HepG2 (cell line): Measurements from ENCODE around the gene SYNJ2. TPM values are rescaled to one million over a fixed set of nuclear protein-coding genes. Genes with fewer than 3 reads are reported as not detected.

Experiments used
- EZH2 ChIP-seq: conservative IDR thresholded peaks from 2 replicates; pipeline ENCODE4 v1.6.1; 2012; ENCODE audit warnings: mild to moderate bottlenecking, low read depth, low read length, moderate library complexity
- FOSL1 ChIP-seq: sonication (generic); formaldehyde crosslinking; IDR thresholded peaks from 2 replicates; pipeline ENCODE4 v1.9.0; 2021; ENCODE audit warnings: missing genetic modification reagents, borderline replicate concordance
- KMT2A ChIP-seq: sonication (generic); formaldehyde crosslinking; IDR thresholded peaks from 2 replicates; pipeline ENCODE4 v1.4.0; 2020; ENCODE audit warnings: missing genetic modification reagents
- SATB2 ChIP-seq: sonication (generic); formaldehyde crosslinking; IDR thresholded peaks from 2 replicates; pipeline ENCODE4 v1.5.0; 2020; ENCODE audit warnings: missing genetic modification reagents
- SIX1 ChIP-seq: sonication (generic); formaldehyde crosslinking; IDR thresholded peaks from 2 replicates; pipeline ENCODE4 v1.4.0; 2020; ENCODE audit warnings: missing genetic modification reagents, borderline replicate concordance
- TOPORS ChIP-seq: sonication (generic); formaldehyde crosslinking; IDR thresholded peaks from 2 replicates; pipeline ENCODE4 v1.8.0; 2023; ENCODE audit warnings: mild to moderate bottlenecking, missing genetic modification reagents
- ZNF44 ChIP-seq: sonication (generic); formaldehyde crosslinking; IDR thresholded peaks from 2 replicates; pipeline ENCODE4 v1.5.1; 2020; ENCODE audit warnings: mild to moderate bottlenecking, missing genetic modification reagents
- ZNF562 ChIP-seq: sonication (generic); formaldehyde crosslinking; IDR thresholded peaks from 2 replicates; pipeline ENCODE4 v1.8.0; 2022; ENCODE audit warnings: missing genetic modification reagents, borderline replicate concordance
- ZNF605 ChIP-seq: sonication (generic); formaldehyde crosslinking; IDR thresholded peaks from 2 replicates; pipeline ENCODE4 v1.8.0; 2022; ENCODE audit warnings: mild to moderate bottlenecking, missing genetic modification reagents
- ZZZ3 ChIP-seq: sonication (generic); formaldehyde crosslinking; IDR thresholded peaks from 2 replicates; pipeline ENCODE4 v1.4.0; 2020; ENCODE audit warnings: missing genetic modification reagents, mild to moderate bottlenecking, borderline replicate concordance
- polyA plus RNA-seq, 8 experiments: library from polyadenylated mRNA; depleted of rRNA in 3 of 8; stranded (reverse) in 7 of 8; unstranded in 1 of 8; fragments of >200 nt; fragmentation: Illumina TruSeq in 4 of 8; extraction: Trizol in 4 of 8; gene quantifications; 2 replicates each; pipeline versions ENCODE4 v1.2.1 to v1.2.3, GENCODE V29; 2011 to 2016; ENCODE audit warnings: low read depth in 4 of 8, missing spikeins in 1 of 8, mixed read lengths in 1 of 8; ENCODE audit not compliant: insufficient read depth in 1 of 8
- total RNA-seq, 5 experiments: library from RNA; depleted of rRNA; stranded (reverse); fragments of >200 nt; fragmentation: Illumina TruSeq; extraction: Trizol; gene quantifications; 2 replicates each; pipeline ENCODE4 v1.2.3, GENCODE V29; 2016; ENCODE audit warnings: low read depth in 1 of 5
- TF ChIP-seq, protein P1 (sequence below), 2 experiments: fragments of 450-650 bp in 1 of 2; sonication (generic) in 1 of 2; formaldehyde crosslinking; IDR thresholded peaks; 2 replicates each; pipeline versions ENCODE4 v1.5.0 to v1.8.0; 2020 to 2022; ENCODE audit warnings: mild to moderate bottlenecking in 1 of 2, missing genetic modification reagents in 1 of 2
- TF ChIP-seq, protein P2 (sequence below): sonication (generic); formaldehyde crosslinking; IDR thresholded peaks from 2 replicates; pipeline ENCODE4 v1.5.0; 2020; ENCODE audit warnings: missing genetic modification reagents
- TF ChIP-seq, protein P3 (sequence below): sonication (generic); formaldehyde crosslinking; IDR thresholded peaks from 2 replicates; pipeline ENCODE4 v1.4.0; 2020; ENCODE audit warnings: low read depth, missing genetic modification reagents
- TF ChIP-seq, protein P4 (sequence below): IDR thresholded peaks from 2 replicates; pipeline ENCODE4 v1.6.1; 2016; ENCODE audit warnings: low read depth
- TF ChIP-seq, protein P5 (sequence below): sonication (generic); formaldehyde crosslinking; IDR thresholded peaks from 2 replicates; pipeline ENCODE4 v1.4.0; 2020; ENCODE audit warnings: missing genetic modification reagents

The SYNJ2 gene
- total and polyA plus RNA-seq, 2 of the 13 experiments (the other 11 are each of a cell fraction or from before 2014, with no cell fraction given) = 39.1 to 57.6 TPM

DNA sequence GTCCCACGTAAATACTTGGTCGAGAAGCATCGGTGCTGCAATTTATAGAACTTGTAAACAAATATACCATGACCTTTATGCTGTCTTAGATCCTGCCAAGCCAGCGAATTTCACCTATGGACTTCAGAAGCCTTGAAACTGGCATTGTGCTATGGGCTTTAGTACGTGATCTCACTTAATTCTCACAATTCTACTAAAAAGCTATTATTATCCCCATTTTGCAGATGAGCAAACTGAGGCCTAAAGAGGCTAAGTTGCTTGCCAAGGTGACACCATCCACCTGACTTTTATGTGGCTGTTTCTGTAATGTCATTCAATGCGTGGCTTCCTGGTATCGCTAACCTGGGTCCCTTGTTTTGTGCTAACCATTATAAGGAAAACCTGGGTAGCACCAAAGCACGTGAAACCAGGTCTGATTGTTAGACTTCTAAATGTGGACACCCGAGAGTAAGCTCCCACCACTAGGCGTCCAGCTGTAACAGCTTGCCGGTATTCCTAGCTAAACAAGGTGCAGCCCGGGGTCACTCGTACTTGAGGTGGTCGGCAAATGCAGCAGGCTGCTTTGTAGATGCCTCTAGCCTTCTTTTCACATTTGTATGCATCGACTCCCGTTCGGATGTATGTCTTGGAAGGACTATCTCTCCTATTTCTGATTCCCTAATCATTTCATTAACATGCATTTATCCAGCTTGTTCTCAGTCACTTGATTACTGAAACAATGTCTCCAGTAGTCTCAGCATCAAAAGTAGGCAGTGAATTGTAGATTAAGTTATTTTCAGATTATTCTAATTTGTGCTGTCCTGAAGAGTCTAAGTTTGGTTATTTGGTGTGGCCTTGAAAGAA lies 1.1 kb downstream of the SYNJ2 start (continued):
- TF ChIP-seq, protein P1, sequence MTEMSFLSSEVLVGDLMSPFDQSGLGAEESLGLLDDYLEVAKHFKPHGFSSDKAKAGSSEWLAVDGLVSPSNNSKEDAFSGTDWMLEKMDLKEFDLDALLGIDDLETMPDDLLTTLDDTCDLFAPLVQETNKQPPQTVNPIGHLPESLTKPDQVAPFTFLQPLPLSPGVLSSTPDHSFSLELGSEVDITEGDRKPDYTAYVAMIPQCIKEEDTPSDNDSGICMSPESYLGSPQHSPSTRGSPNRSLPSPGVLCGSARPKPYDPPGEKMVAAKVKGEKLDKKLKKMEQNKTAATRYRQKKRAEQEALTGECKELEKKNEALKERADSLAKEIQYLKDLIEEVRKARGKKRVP (CRISPR knock-in tag; IDR thresholded peaks at IDR 0.05) = 0 out of 4 replicates have a peak, but pooled peaks of 1 of the 2 experiments have one; percentile 32
- TF ChIP-seq FOSL1 (CRISPR knock-in tag) = no peak
- TF ChIP-seq ZNF605 (CRISPR knock-in tag) = no peak
- TF ChIP-seq, protein P2, sequence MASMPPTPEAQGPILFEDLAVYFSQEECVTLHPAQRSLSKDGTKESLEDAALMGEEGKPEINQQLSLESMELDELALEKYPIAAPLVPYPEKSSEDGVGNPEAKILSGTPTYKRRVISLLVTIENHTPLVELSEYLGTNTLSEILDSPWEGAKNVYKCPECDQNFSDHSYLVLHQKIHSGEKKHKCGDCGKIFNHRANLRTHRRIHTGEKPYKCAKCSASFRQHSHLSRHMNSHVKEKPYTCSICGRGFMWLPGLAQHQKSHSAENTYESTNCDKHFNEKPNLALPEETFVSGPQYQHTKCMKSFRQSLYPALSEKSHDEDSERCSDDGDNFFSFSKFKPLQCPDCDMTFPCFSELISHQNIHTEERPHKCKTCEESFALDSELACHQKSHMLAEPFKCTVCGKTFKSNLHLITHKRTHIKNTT (CRISPR knock-in tag) = no peak
- TF ChIP-seq ZNF562 (CRISPR knock-in tag) = no peak
- no peak for TF ChIP-seq ZZZ3 (CRISPR knock-in tag)
- no peak for TF ChIP-seq SIX1 (CRISPR knock-in tag)
- TF ChIP-seq, protein P3, sequence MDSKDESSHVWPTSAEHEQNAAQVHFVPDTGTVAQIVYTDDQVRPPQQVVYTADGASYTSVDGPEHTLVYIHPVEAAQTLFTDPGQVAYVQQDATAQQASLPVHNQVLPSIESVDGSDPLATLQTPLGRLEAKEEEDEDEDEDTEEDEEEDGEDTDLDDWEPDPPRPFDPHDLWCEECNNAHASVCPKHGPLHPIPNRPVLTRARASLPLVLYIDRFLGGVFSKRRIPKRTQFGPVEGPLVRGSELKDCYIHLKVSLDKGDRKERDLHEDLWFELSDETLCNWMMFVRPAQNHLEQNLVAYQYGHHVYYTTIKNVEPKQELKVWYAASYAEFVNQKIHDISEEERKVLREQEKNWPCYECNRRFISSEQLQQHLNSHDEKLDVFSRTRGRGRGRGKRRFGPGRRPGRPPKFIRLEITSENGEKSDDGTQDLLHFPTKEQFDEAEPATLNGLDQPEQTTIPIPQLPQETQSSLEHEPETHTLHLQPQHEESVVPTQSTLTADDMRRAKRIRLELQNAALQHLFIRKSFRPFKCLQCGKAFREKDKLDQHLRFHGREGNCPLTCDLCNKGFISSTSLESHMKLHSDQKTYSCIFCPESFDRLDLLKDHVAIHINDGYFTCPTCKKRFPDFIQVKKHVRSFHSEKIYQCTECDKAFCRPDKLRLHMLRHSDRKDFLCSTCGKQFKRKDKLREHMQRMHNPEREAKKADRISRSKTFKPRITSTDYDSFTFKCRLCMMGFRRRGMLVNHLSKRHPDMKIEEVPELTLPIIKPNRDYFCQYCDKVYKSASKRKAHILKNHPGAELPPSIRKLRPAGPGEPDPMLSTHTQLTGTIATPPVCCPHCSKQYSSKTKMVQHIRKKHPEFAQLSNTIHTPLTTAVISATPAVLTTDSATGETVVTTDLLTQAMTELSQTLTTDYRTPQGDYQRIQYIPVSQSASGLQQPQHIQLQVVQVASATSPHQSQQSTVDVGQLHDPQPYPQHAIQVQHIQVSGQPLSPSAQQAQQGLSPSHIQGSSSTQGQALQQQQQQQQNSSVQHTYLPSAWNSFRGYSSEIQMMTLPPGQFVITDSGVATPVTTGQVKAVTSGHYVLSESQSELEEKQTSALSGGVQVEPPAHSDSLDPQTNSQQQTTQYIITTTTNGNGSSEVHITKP (CRISPR knock-in tag) = 0 out of 2 replicates have a peak, but pooled peaks have one; percentile 28
- TF ChIP-seq EZH2 = no peak
- TF ChIP-seq ZNF44 = 0 out of 2 replicates have a peak, but pooled peaks have one; percentile 5
- peak; percentile 91 for TF ChIP-seq KMT2A (CRISPR knock-in tag)
- no peak for TF ChIP-seq TOPORS (CRISPR knock-in tag)
- TF ChIP-seq, protein P4, sequence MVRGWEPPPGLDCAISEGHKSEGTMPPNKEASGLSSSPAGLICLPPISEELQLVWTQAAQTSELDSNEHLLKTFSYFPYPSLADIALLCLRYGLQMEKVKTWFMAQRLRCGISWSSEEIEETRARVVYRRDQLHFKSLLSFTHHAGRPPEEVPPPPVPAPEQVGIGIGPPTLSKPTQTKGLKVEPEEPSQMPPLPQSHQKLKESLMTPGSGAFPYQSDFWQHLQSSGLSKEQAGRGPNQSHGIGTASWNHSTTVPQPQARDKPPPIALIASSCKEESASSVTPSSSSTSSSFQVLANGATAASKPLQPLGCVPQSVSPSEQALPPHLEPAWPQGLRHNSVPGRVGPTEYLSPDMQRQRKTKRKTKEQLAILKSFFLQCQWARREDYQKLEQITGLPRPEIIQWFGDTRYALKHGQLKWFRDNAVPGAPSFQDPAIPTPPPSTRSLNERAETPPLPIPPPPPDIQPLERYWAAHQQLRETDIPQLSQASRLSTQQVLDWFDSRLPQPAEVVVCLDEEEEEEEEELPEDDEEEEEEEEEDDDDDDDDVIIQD (CRISPR knock-in tag) = no peak
- TF ChIP-seq, protein P5, sequence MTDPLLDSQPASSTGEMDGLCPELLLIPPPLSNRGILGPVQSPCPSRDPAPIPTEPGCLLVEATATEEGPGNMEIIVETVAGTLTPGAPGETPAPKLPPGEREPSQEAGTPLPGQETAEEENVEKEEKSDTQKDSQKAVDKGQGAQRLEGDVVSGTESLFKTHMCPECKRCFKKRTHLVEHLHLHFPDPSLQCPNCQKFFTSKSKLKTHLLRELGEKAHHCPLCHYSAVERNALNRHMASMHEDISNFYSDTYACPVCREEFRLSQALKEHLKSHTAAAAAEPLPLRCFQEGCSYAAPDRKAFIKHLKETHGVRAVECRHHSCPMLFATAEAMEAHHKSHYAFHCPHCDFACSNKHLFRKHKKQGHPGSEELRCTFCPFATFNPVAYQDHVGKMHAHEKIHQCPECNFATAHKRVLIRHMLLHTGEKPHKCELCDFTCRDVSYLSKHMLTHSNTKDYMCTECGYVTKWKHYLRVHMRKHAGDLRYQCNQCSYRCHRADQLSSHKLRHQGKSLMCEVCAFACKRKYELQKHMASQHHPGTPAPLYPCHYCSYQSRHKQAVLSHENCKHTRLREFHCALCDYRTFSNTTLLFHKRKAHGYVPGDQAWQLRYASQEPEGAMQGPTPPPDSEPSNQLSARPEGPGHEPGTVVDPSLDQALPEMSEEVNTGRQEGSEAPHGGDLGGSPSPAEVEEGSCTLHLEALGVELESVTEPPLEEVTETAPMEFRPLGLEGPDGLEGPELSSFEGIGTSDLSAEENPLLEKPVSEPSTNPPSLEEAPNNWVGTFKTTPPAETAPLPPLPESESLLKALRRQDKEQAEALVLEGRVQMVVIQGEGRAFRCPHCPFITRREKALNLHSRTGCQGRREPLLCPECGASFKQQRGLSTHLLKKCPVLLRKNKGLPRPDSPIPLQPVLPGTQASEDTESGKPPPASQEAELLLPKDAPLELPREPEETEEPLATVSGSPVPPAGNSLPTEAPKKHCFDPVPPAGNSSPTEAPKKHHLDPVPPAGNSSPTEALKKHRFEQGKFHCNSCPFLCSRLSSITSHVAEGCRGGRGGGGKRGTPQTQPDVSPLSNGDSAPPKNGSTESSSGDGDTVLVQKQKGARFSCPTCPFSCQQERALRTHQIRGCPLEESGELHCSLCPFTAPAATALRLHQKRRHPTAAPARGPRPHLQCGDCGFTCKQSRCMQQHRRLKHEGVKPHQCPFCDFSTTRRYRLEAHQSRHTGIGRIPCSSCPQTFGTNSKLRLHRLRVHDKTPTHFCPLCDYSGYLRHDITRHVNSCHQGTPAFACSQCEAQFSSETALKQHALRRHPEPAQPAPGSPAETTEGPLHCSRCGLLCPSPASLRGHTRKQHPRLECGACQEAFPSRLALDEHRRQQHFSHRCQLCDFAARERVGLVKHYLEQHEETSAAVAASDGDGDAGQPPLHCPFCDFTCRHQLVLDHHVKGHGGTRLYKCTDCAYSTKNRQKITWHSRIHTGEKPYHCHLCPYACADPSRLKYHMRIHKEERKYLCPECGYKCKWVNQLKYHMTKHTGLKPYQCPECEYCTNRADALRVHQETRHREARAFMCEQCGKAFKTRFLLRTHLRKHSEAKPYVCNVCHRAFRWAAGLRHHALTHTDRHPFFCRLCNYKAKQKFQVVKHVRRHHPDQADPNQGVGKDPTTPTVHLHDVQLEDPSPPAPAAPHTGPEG = no peak
- no peak for TF ChIP-seq SATB2 (CRISPR knock-in tag)
